Right cardiac atrium (tissue), 5 donors: Measurements from ENCODE around the gene PHLPP2. TPM values are rescaled to one million over a fixed set of nuclear protein-coding genes. Genes with fewer than 3 reads are reported as not detected.
A peak's percentile ranks its signal among the peaks of the same experiment; 100 is the strongest.

ENCODE experiments used
- ATAC-seq, 2 donors: fragments of 200-7000 bp; cut with Tn5 transposase; one replicate each; pipeline versions ENCODE4 v1.8.0 to v1.9.1; 2020; ENCODE audit warnings: moderate library complexity in 2 of 2, mild to moderate bottlenecking in 1 of 2
- DNase-seq, 3 donors: peaks; one replicate each; pipeline ENCODE4 v3.0.0-alpha.2; 2020
- H3K27ac ChIP-seq: one replicate; pipeline ENCODE4 v1.5.1; 2013; ENCODE audit warnings: mild to moderate bottlenecking, low read length, control low read depth, moderate library complexity
- H3K27me3 ChIP-seq: one replicate; pipeline ENCODE4 v1.6.1; 2013; ENCODE audit not compliant: control insufficient read depth, insufficient read depth
- H3K4me1 ChIP-seq: one replicate; pipeline ENCODE4 v1.6.1; 2013; ENCODE audit warnings: low read length; ENCODE audit not compliant: control insufficient read depth, insufficient read depth
- H3K4me3 ChIP-seq: one replicate; pipeline ENCODE4 v1.5.1; 2013; ENCODE audit warnings: low read length, control low read depth
- H3K9me3 ChIP-seq: one replicate; pipeline ENCODE4 v1.6.1; 2013; ENCODE audit warnings: low read length; ENCODE audit not compliant: control insufficient read depth
- WGBS: extraction: QIAGEN DNeasy Blood & Tissue Kit; methylation state at CpG from one replicate; pipeline ENCODE4 v1.1.7; 2013; 5-methylcytosine and 5-hydroxymethylcytosine counted together
- intact Hi-C, 4 donors: fragments of 100-400 bp; cut with DNase I; formaldehyde crosslinking; loops; one replicate each; pipeline versions ENCODE4 v1.11.0 to v1.14.0; 2022 to 2023
- polyA plus RNA-seq: library from polyadenylated mRNA; stranded (reverse); fragments of 200-250 nt; gene quantifications from one replicate; pipeline ENCODE4 v1.2.3, GENCODE V29; 2013
- total RNA-seq, 4 donors: library from RNA; stranded (reverse); fragmentation: NEBNext Ultra II Directional; extraction: Animal tissue kit (Norgen Biotek cat#: 25700); gene quantifications; one replicate each; pipeline ENCODE4 v1.2.1, GENCODE V29; 2021
- donor health status: healthy with polysubstance abuse.
- donor health status: DM: no; HTN: yes; CAD: no.
- donor health status: DM: no; HTN: no; CAD: no.
- donor health status: DM: no; HTN: yes; CAD: no; lungs with severe emphysema.
- donor health status: DM: yes; HTN: yes; CAD: no.

Gene PHLPP2
- total and polyA plus RNA-seq, 5 donors = 1.9 to 6.8 (median 6.5) TPM

DNA sequence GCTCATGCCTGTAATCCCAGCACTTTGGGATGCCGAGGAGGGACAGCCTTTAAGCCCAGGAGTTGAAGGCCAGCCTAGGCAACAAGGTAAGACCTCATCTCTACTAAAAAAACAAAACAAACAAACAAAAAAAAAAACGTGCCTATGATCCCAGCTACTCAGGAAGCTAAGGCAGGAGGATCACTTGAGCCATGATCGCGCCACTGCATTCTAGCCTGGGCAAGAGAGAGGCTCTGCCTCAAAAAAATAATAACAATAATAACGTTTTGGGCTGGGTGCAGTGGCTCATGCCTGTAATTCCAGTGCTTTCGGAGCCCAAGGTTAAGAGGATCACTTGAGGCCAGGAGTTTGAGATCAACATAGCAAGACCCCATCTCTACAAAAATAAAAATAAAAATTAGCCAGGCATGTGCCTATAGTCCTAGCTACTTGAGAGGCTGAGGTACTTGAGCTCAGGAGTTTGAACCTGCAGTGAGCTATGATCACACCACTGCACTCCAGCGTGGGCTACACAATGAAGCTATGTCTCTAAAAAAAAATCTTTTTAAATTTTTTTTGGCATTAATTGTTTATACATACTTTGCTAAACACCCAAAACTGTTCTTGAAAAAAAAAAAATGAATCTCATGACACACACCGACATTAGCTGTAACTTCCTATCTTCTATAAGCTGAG is 3.3 kb downstream of the PHLPP2 start:
- intact Hi-C loops = no loop called here
- WGBS = 75% methylated on average over 8 of the region's 8 CpGs
- Histone ChIP-seq H3K9me3 (no peaks in the 10 kb centered on the region), H3K27me3 (no peaks in the 10 kb centered on the region), H3K4me3 (no peak overlapping the region), H3K4me1 (no peaks in the 10 kb centered on the region), H3K27ac (no peak overlapping the region)
- DNase-seq (no peak), ATAC-seq (no peak)

- ATAC-seq (no peak), DNase-seq (no peak)
- H3K4me3 ChIP-seq = no peak overlapping the region
- peaks cover 5% of the 10 kb centered on the region for H3K4me1 ChIP-seq
- intact Hi-C loops = no loop called here
- H3K9me3 ChIP-seq = no peaks in the 10 kb centered on the region
- H3K27me3 ChIP-seq = no peaks in the 10 kb centered on the region
- WGBS = 48% methylated on average over 1 of the region's 1 CpG
- H3K27ac ChIP-seq = no peak overlapping the region
Observed at GRCh38 chr16:71712501-71712900, 12.0 kb downstream of the PHLPP2 start.

GRCh38 chr16:71711789-71712188 is 12.7 kb downstream of the PHLPP2 start:
- WGBS = 74% methylated on average over 3 of the region's 3 CpGs
- no peak for DNase-seq
- Histone ChIP-seq H3K4me1 (peaks cover 5% of the 10 kb centered on the region), H3K27ac (no peak overlapping the region), H3K4me3 (no peak overlapping the region), H3K9me3 (no peaks in the 10 kb centered on the region), H3K27me3 (no peaks in the 10 kb centered on the region)
- intact Hi-C loops = no loop called here
- ATAC-seq = no peak

GRCh38 chr16:71709229-71709781 is 15.2 kb downstream of the PHLPP2 start:
- Histone ChIP-seq H3K27me3 (no peaks in the 10 kb centered on the region), H3K9me3 (no peaks in the 10 kb centered on the region), H3K4me1 (peaks cover 5% of the 10 kb centered on the region), H3K27ac (no peak overlapping the region), H3K4me3 (no peak overlapping the region)
- intact Hi-C loops = no loop called here
- WGBS = 65% methylated on average over 2 of the region's 2 CpGs
- no peak for ATAC-seq
- DNase-seq = no peak

DNA sequence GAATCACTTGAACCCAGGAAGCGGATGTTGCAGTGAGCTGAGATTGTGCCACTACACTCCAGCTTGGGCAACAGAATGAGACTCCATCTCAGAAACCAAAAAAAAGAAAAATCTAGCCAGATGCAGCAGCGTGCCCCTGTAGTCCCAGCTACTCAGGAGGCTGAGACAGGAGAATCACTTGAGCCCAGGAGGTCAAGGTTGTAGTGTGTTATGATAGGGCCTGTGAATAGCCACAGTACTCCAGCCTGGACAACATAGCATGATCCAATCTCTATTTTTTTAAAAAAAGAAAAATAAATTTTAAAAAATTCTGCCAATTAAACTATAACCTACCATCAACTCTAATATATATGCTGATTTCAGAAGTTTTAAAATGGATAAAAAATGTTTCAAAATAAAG is 15.8 kb downstream of the PHLPP2 start:
- Histone ChIP-seq H3K9me3 (no peaks in the 10 kb centered on the region), H3K4me3 (no peak overlapping the region), H3K4me1 (peaks cover 5% of the 10 kb centered on the region), H3K27me3 (no peaks in the 10 kb centered on the region), H3K27ac (no peak overlapping the region)
- DNase-seq = no peak
- no peak for ATAC-seq
- WGBS = 99% methylated on average over 2 of the region's 2 CpGs
- intact Hi-C loops = no loop called here

GRCh38 chr16:71707199-71707598 is 17.3 kb downstream of the PHLPP2 start:
- Histone ChIP-seq H3K27ac (no peak overlapping the region), H3K4me3 (no peak overlapping the region), H3K9me3 (no peaks in the 10 kb centered on the region), H3K27me3 (no peaks in the 10 kb centered on the region), H3K4me1 (peaks cover 5% of the 10 kb centered on the region)
- ATAC-seq = peak in 1 of 2 donors; percentile 14
- WGBS = 96% methylated on average over 7 of the region's 7 CpGs
- no peak for DNase-seq
- intact Hi-C loops = no loop called here

DNA sequence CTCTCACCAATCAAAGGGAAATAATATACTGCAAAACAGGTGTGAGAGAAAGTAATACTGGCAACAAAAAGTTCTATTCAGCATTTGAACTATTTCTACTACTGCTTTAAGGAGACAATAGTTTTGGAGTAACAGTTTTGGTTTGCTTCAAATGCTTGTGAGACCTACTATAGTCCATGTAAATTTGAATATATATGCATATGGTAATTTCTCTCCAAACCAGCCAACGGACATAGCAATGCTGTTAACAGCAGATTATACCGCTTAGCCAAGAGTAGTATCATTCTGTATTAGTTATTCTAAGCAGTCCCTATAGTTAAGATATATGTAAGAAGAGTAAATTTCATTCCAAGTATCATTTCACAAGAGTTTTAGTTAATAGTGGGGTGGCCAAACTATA is 18.5 kb downstream of the PHLPP2 start:
- H3K9me3 ChIP-seq = no peaks in the 10 kb centered on the region
- 95% methylated on average over 2 of the region's 2 CpGs for WGBS
- DNase-seq (no peak), ATAC-seq (no peak)
- no peak overlapping the region for H3K4me3 ChIP-seq
- H3K27me3 ChIP-seq = no peaks in the 10 kb centered on the region
- peaks cover 5% of the 10 kb centered on the region for H3K4me1 ChIP-seq
- no peak overlapping the region for H3K27ac ChIP-seq
- intact Hi-C loops = no loop called here

- no peak for DNase-seq
- no peak for ATAC-seq
- no peak overlapping the region for H3K4me3 ChIP-seq
- H3K9me3 ChIP-seq = no peaks in the 10 kb centered on the region
- intact Hi-C loops = no loop called here
- peaks cover 2% of the 10 kb centered on the region for H3K4me1 ChIP-seq
- H3K27ac ChIP-seq = no peak overlapping the region
- WGBS = 89% methylated on average over 1 of the region's 1 CpG
- H3K27me3 ChIP-seq = no peaks in the 10 kb centered on the region
Observed at GRCh38 chr16:71703333-71703732, 21.2 kb downstream of the PHLPP2 start.

DNA sequence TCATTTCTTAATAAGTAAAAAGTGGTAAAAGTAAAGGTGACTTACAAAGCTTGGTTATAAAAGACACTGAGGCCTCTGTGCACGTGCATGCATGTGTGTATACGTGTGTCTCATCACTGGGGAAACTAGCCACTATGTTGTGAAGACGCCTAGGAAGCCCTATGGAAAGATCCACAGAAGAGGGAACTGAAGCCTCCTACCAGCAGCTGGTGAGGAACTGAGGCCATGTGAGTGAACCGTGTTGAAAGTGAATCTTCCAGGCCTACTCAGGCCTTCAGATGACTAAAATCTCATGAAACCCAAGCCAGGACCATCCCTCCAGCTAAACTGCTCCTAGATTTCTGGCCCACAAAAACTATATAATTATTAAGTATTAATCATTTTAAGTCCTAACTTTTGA is 23.7 kb downstream of the PHLPP2 start:
- Histone ChIP-seq H3K4me3 (no peak overlapping the region), H3K4me1 (no peaks in the 10 kb centered on the region), H3K27ac (no peak overlapping the region), H3K9me3 (no peaks in the 10 kb centered on the region), H3K27me3 (no peaks in the 10 kb centered on the region)
- WGBS = 90% methylated on average over 4 of the region's 4 CpGs
- no peak for DNase-seq
- intact Hi-C loops = no loop called here
- no peak for ATAC-seq

DNA sequence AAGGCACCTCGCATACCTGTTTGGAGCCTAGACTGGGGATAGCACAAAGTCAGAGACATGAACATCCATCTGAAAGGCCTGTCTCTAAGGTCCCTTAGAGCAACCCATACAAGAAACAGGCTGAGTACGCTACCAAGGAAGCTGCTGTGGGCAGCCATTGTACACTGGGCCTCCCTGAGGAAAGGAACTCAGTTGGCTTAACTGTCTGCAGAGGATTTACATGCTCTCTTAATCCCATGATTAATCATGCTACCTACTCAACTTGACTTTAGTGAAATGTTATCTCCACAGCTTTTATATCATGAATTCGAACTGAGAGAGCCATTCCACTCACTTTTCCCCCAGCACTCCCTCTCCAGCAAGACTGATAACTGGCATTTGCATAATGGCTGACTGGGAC is 26.0 kb downstream of the PHLPP2 start:
- intact Hi-C loops = no loop called here
- no peak overlapping the region for H3K4me3 ChIP-seq
- no peak for ATAC-seq

DNA sequence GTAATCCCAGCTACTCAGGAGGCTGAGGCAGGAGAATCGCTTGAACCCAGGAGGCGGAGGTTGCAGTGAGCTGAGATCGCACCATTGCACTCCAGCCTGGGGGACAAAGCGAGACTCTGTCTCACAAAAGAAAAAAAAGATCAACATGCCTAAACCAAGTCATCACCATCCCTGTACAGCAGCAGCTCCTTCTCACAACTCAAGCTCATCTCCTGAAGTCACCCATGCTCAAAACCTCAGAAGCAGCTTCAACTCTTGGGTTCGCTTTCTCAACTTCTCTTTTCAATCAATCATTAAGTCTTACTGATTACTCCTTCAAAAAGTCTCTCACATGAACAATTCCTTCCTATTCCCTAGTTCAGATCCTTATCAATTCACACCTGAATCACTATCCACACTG is 31.3 kb downstream of the PHLPP2 start:
- ATAC-seq (no peak), DNase-seq (no peak)
- WGBS = 90% methylated on average over 5 of the region's 5 CpGs
- intact Hi-C loops = no loop called here
- Histone ChIP-seq H3K9me3 (no peaks in the 10 kb centered on the region), H3K4me1 (no peaks in the 10 kb centered on the region), H3K27ac (no peak overlapping the region), H3K27me3 (no peaks in the 10 kb centered on the region), H3K4me3 (no peak overlapping the region)

More for the DNA sequence above, 26.0 kb downstream of the PHLPP2 start:
- DNase-seq = no peak
- no peaks in the 10 kb centered on the region for H3K9me3 ChIP-seq
- 84% methylated on average over 3 of the region's 3 CpGs for WGBS
- H3K27ac ChIP-seq = no peak overlapping the region
- H3K4me1 ChIP-seq = no peaks in the 10 kb centered on the region
- H3K27me3 ChIP-seq = no peaks in the 10 kb centered on the region

DNA sequence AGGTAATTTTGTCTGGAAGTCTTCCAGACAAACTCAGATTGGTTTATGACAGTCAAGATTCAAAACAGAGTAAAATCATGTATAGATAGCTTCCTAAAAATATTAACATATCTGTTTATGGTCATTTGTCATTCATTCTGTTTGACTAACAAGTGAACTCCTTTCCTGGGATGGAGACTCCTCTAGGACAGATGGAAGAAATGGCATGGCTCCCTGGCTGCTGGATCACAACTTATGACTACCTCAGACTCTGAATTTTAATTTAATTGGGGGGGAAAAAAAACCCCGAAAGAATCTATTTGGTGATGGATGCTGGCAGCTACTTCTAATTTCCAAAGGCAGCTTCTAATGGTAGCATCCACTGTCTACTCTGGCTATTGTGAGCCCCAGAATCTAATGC is 34.6 kb downstream of the PHLPP2 start:
- intact Hi-C loops = no loop called here
- no peak overlapping the region for H3K4me3 ChIP-seq
- DNase-seq (no peak), ATAC-seq (no peak)
- no peak overlapping the region for H3K27ac ChIP-seq
- no peaks in the 10 kb centered on the region for H3K4me1 ChIP-seq
- no peaks in the 10 kb centered on the region for H3K27me3 ChIP-seq
- WGBS = 0% methylated on average over 1 of the region's 1 CpG
- no peaks in the 10 kb centered on the region for H3K9me3 ChIP-seq
